ENCODE results near the gene MEF2D. TPM values are rescaled to one million over a fixed set of nuclear protein-coding genes. Genes with fewer than 3 reads are reported as not detected.

The MEF2D gene
- polyA plus RNA-seq, 1 donor (not counting 4 experiments of a cell fraction or from before 2014, with no cell fraction given) = 9.3 TPM

DNA sequence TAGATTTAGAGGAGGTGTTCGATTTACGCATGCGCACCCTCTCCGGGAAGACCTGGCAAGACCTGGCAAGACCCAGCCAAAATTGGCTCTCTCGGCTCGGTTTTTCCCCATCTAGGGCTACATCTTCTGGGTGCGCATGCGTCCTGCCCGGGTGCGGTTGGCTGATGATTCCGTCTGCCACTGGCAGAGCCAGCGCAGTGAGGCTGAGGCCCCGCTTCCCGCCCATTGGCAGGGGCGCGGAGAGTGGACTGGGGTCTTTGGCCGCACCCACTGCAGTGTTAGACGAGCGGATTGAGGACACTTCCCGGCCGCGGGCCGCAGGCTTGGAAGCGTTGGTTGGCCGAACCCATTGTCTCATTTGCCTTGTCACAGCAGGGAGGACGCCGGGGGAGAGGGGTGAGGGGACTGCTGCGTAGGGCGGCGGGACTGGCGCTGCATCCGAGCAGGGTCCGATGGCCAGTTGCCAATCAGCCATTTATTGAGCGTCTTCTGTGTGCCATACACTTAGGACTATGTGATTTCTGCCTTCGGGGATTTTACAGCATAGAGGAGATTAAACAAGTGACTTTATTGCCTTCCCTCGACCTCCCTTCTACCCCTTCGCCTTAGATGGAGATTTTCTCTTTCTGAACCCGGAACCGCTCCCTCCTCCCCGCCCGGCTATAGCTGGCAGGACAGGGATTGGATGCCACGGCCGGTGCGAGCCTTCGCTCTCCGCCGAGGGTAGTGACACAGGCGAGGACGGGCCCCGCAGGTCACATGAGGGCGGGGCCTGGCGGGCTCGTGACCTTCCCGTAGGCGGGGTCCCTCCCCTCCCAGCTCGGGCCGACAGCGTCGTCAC is 43.7 kb downstream of the MEF2D start:
- no peaks in the 10 kb centered on the region for H3K36me3 ChIP-seq (ENCODE audit: control insufficient read depth in 2 of 2, extremely low read depth in 1 of 2, insufficient read depth in 2 of 2, low read length in 2 of 2)
- peak overlapping the region; percentile 93 for H3K4me2 ChIP-seq (ENCODE audit: control insufficient read depth, extremely low read depth, insufficient read depth, low read depth, low read length)
- H3K9me1 ChIP-seq (ENCODE audit: control insufficient read depth, extremely low read depth, insufficient read depth, low read length) = no peaks in the 10 kb centered on the region
- DNase-seq (ENCODE audit: low read depth, low spot score) (peak; percentile 99), FAIRE-seq (peak; percentile 67)
- H3K27ac ChIP-seq (ENCODE audit: control insufficient read depth, insufficient read depth, low read length) = peak overlapping the region; percentile 90
- no peaks in the 10 kb centered on the region for H3K9me3 ChIP-seq (ENCODE audit: control insufficient read depth, low read depth, low read length)
- H3K79me2 ChIP-seq (ENCODE audit: control insufficient read depth, insufficient read depth, low read length) = no peaks in the 10 kb centered on the region
- H3K27me3 ChIP-seq (ENCODE audit: control insufficient read depth, extremely low read depth, insufficient read depth, low read length) = no peaks in the 10 kb centered on the region
- H3K9ac ChIP-seq (ENCODE audit: control insufficient read depth, extremely low read depth, insufficient read depth, low read length) = peak overlapping the region; percentile 90
- TF ChIP-seq, protein P1, sequence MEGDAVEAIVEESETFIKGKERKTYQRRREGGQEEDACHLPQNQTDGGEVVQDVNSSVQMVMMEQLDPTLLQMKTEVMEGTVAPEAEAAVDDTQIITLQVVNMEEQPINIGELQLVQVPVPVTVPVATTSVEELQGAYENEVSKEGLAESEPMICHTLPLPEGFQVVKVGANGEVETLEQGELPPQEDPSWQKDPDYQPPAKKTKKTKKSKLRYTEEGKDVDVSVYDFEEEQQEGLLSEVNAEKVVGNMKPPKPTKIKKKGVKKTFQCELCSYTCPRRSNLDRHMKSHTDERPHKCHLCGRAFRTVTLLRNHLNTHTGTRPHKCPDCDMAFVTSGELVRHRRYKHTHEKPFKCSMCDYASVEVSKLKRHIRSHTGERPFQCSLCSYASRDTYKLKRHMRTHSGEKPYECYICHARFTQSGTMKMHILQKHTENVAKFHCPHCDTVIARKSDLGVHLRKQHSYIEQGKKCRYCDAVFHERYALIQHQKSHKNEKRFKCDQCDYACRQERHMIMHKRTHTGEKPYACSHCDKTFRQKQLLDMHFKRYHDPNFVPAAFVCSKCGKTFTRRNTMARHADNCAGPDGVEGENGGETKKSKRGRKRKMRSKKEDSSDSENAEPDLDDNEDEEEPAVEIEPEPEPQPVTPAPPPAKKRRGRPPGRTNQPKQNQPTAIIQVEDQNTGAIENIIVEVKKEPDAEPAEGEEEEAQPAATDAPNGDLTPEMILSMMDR (optimal IDR thresholded peaks at IDR 0.05 in 1 of 3, IDR thresholded peaks at IDR 0.05 in 1 of 3, conservative IDR thresholded peaks at IDR 0.05 in 1 of 3; ENCODE audit: extremely low read depth in 1 of 3, insufficient read depth in 2 of 3, low read length in 3 of 3) = no peak
- TF ChIP-seq EZH2 (IDR thresholded peaks at IDR 0.05; ENCODE audit: low read length) = no peak
- dilution Hi-C loops (cut with MboI; ENCODE audit: extremely low pct_ligation_motif_present, low sequenced_read_pairs) = no loop called here
- peak overlapping the region; percentile 88 for H2AFZ ChIP-seq (ENCODE audit: control insufficient read depth, low read length)
- H3K4me1 ChIP-seq (ENCODE audit: control insufficient read depth, extremely low read depth, insufficient read depth, low read length) = peaks cover 11% of the 10 kb centered on the region
- peak overlapping the region; percentile 38 to 82 (median 39) for H3K4me3 ChIP-seq (ENCODE audit: control insufficient read depth in 2 of 3, extremely low read depth in 1 of 3, insufficient read depth in 2 of 3, low read depth in 1 of 3, low read length in 3 of 3)
- no peaks in the 10 kb centered on the region for H4K20me1 ChIP-seq (ENCODE audit: control insufficient read depth, extremely low read depth, insufficient read depth, low read length)

DNA sequence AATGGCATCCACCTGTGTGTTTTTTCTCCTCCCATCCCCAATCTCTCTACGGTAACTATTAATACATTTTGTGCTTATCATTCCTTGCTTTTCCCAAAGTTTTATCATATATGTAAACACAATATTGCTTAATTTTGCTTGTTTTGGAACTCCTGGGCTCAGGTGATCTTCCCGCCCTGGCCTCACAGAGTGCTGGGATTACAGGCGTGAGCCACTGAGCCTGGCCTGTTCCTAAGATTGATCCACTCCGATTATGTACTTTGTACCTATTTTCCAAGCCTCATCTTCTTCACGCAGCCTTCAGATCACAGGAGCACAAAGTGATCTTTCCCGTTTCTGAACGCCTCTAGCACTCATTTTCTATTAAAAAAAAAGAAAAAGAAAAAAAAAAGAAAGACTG is 45.2 kb downstream of the MEF2D start:
- H2AFZ ChIP-seq (ENCODE audit: control insufficient read depth, low read length) = no peak overlapping the region
- H3K9me3 ChIP-seq (ENCODE audit: control insufficient read depth, low read depth, low read length) = no peaks in the 10 kb centered on the region
- no peak for DNase-seq (ENCODE audit: low read depth, low spot score)
- dilution Hi-C loops (cut with MboI; ENCODE audit: extremely low pct_ligation_motif_present, low sequenced_read_pairs) = no loop called here
- H3K9ac ChIP-seq (ENCODE audit: control insufficient read depth, extremely low read depth, insufficient read depth, low read length) = no peak overlapping the region
- no peak overlapping the region for H3K4me3 ChIP-seq (ENCODE audit: control insufficient read depth in 2 of 3, extremely low read depth in 1 of 3, insufficient read depth in 2 of 3, low read depth in 1 of 3, low read length in 3 of 3)
- H3K27me3 ChIP-seq (ENCODE audit: control insufficient read depth, extremely low read depth, insufficient read depth, low read length) = no peaks in the 10 kb centered on the region
- H3K36me3 ChIP-seq (ENCODE audit: control insufficient read depth in 2 of 2, extremely low read depth in 1 of 2, insufficient read depth in 2 of 2, low read length in 2 of 2) = no peaks in the 10 kb centered on the region
- H3K4me1 ChIP-seq (ENCODE audit: control insufficient read depth, extremely low read depth, insufficient read depth, low read length) = peaks cover 6% of the 10 kb centered on the region
- no peaks in the 10 kb centered on the region for H4K20me1 ChIP-seq (ENCODE audit: control insufficient read depth, extremely low read depth, insufficient read depth, low read length)
- H3K27ac ChIP-seq (ENCODE audit: control insufficient read depth, insufficient read depth, low read length) = no peak overlapping the region
- TF ChIP-seq, protein P1 (optimal IDR thresholded peaks at IDR 0.05 in 1 of 3, IDR thresholded peaks at IDR 0.05 in 1 of 3, conservative IDR thresholded peaks at IDR 0.05 in 1 of 3; ENCODE audit: extremely low read depth in 1 of 3, insufficient read depth in 2 of 3, low read length in 3 of 3) = no peak
- no peak for TF ChIP-seq EZH2 (IDR thresholded peaks at IDR 0.05; ENCODE audit: low read length)
- no peaks in the 10 kb centered on the region for H3K9me1 ChIP-seq (ENCODE audit: control insufficient read depth, extremely low read depth, insufficient read depth, low read length)
- H3K79me2 ChIP-seq (ENCODE audit: control insufficient read depth, insufficient read depth, low read length) = no peaks in the 10 kb centered on the region
- H3K4me2 ChIP-seq (ENCODE audit: control insufficient read depth, extremely low read depth, insufficient read depth, low read depth, low read length) = no peak overlapping the region
- no peak for FAIRE-seq

All from keratinocyte (primary cell).